Nephron (organoid): Measurements from ENCODE around the gene NDFIP2.
A peak's percentile ranks its signal among the peaks of the same experiment; 100 is the strongest.

ENCODE experiments used
- H3K27ac Mint-ChIP-seq, 3 experiments: 2 replicates each; pipeline ENCODE4 v1.8.0; 2020; ENCODE audit warnings: mixed read lengths in 3 of 3, mild to moderate bottlenecking in 2 of 3, moderate library complexity in 1 of 3
- H3K27me3 Mint-ChIP-seq: 2 replicates; pipeline ENCODE4 v1.8.0; 2021; ENCODE audit warnings: low read depth, mild to moderate bottlenecking, moderate library complexity, mixed read lengths
- H3K36me3 Mint-ChIP-seq: 2 replicates; pipeline ENCODE4 v1.8.0; 2020; ENCODE audit warnings: low read depth, mixed read lengths
- H3K4me1 Mint-ChIP-seq: 2 replicates; pipeline ENCODE4 v1.8.0; 2020; ENCODE audit warnings: mixed read lengths
- H3K4me3 Mint-ChIP-seq, 3 experiments: 2 replicates each; pipeline ENCODE4 v1.8.0; 2020; ENCODE audit warnings: mild to moderate bottlenecking in 3 of 3, mixed read lengths in 3 of 3, moderate library complexity in 2 of 3
- H3K9me3 Mint-ChIP-seq: 2 replicates; pipeline ENCODE4 v1.8.0; 2020; ENCODE audit warnings: mixed read lengths
- CTCF ChIP-seq, 3 experiments: fragments of 200-600 bp; sonication (generic); IDR thresholded peaks; one replicate each; pipeline ENCODE4 v1.5.0; 2021; ENCODE audit warnings: antibody characterized with exemption in 3 of 3; ENCODE audit not compliant: unreplicated experiment in 3 of 3

NDFIP2 gene

GRCh38 chr13:79480954-79481684, at the start of gene NDFIP2:
TSS of gene NDFIP2 (plus strand) at chr13:79481155. CDS start at chr13:79481204, 49 bp downstream.
- Mint-ChIP-seq H3K36me3 (no peaks in the 10 kb centered on the region), H3K27me3 (peaks cover 10% of the 10 kb centered on the region), H3K4me1 (peaks cover 26% of the 10 kb centered on the region), H3K4me3 (peak within 1 kb of the TSS; percentile 90 to 96 (median 96)), H3K9me3 (no peaks in the 10 kb centered on the region), H3K27ac (peak within 1 kb of the TSS; percentile 69 to 89 (median 89))
- TF ChIP-seq CTCF (IDR thresholded peaks at IDR 0.05; ENCODE audit: unreplicated experiment in 3 of 3) = no peak

- H3K36me3 Mint-ChIP-seq = no peaks in the 10 kb centered on the region
- H3K4me3 Mint-ChIP-seq = no peak overlapping the region
- H3K27ac Mint-ChIP-seq = no peak overlapping the region
- H3K27me3 Mint-ChIP-seq = no peaks in the 10 kb centered on the region
- no peaks in the 10 kb centered on the region for H3K4me1 Mint-ChIP-seq
- peaks cover 4% of the 10 kb centered on the region for H3K9me3 Mint-ChIP-seq
- no peak for TF ChIP-seq CTCF (IDR thresholded peaks at IDR 0.05; ENCODE audit: unreplicated experiment in 3 of 3)
These were observed 48.9 kb upstream of the NDFIP2 start for GRCh38 chr13:79432086-79432485.

GRCh38 chr13:79432992-79433391, 48.0 kb upstream of the NDFIP2 start:
- H3K27me3 Mint-ChIP-seq = no peaks in the 10 kb centered on the region
- no peaks in the 10 kb centered on the region for H3K36me3 Mint-ChIP-seq

GRCh38 chr13:79434556-79434955, 46.4 kb upstream of the NDFIP2 start:
- no peak overlapping the region for H3K27ac Mint-ChIP-seq
- TF ChIP-seq CTCF (IDR thresholded peaks at IDR 0.05; ENCODE audit: unreplicated experiment in 3 of 3) = no peak
- no peaks in the 10 kb centered on the region for H3K4me1 Mint-ChIP-seq
- no peak overlapping the region for H3K4me3 Mint-ChIP-seq
- H3K9me3 Mint-ChIP-seq = peaks cover 4% of the 10 kb centered on the region
- no peaks in the 10 kb centered on the region for H3K36me3 Mint-ChIP-seq
- no peaks in the 10 kb centered on the region for H3K27me3 Mint-ChIP-seq

More at GRCh38 chr13:79432992-79433391, 48.0 kb upstream of the NDFIP2 start:
- TF ChIP-seq CTCF (IDR thresholded peaks at IDR 0.05; ENCODE audit: unreplicated experiment in 3 of 3) = no peak
- Mint-ChIP-seq H3K9me3 (peaks cover 4% of the 10 kb centered on the region), H3K4me3 (no peak overlapping the region), H3K4me1 (no peaks in the 10 kb centered on the region), H3K27ac (no peak overlapping the region)

GRCh38 chr13:79435561-79435990, 45.4 kb upstream of the NDFIP2 start:
- no peaks in the 10 kb centered on the region for H3K27me3 Mint-ChIP-seq
- H3K4me3 Mint-ChIP-seq = no peak overlapping the region
- H3K9me3 Mint-ChIP-seq = peaks cover 3% of the 10 kb centered on the region
- no peaks in the 10 kb centered on the region for H3K4me1 Mint-ChIP-seq
- H3K36me3 Mint-ChIP-seq = no peaks in the 10 kb centered on the region
- no peak overlapping the region for H3K27ac Mint-ChIP-seq
- no peak for TF ChIP-seq CTCF (IDR thresholded peaks at IDR 0.05; ENCODE audit: unreplicated experiment in 3 of 3)

- H3K27ac Mint-ChIP-seq = no peak overlapping the region
- no peaks in the 10 kb centered on the region for H3K36me3 Mint-ChIP-seq
- TF ChIP-seq CTCF (IDR thresholded peaks at IDR 0.05; ENCODE audit: unreplicated experiment in 3 of 3) = no peak
- H3K4me3 Mint-ChIP-seq = no peak overlapping the region
- H3K27me3 Mint-ChIP-seq = peaks cover 3% of the 10 kb centered on the region
- H3K4me1 Mint-ChIP-seq = no peaks in the 10 kb centered on the region
- H3K9me3 Mint-ChIP-seq = no peaks in the 10 kb centered on the region
These were observed 41.7 kb upstream of the NDFIP2 start for GRCh38 chr13:79439275-79439674.
